ENCODE measurements around the gene AKAP6. TPM values are rescaled to one million over a fixed set of nuclear protein-coding genes. Genes with fewer than 3 reads are reported as not detected.

The AKAP6 gene
- total RNA-seq, 6 experiments from 2014 or later: 1.7 to 9.6 (median 4.3) TPM

- intact Hi-C loops (cut with DNase I): no loop called here
- no peaks in the 10 kb centered on the region for H3K36me3 ChIP-seq
- H3K4me3 ChIP-seq: no peak overlapping the region
- H3K27me3 ChIP-seq: no peaks in the 10 kb centered on the region
- no peak overlapping the region for H3K27ac ChIP-seq
- ATAC-seq (no peak), DNase-seq (no peak)
- no peaks in the 10 kb centered on the region for H3K4me1 ChIP-seq
- H3K9me3 ChIP-seq: no peaks in the 10 kb centered on the region
- TF ChIP-seq POLR2A (IDR thresholded peaks at IDR 0.05): no peak
- TF ChIP-seq CTCF (IDR thresholded peaks at IDR 0.05): no peak
Observed at GRCh38 chr14:32816588-32816987, 487.5 kb downstream of the AKAP6 start.

- DNase-seq: no peak
- H3K27ac ChIP-seq: no peak overlapping the region
- H3K9me3 ChIP-seq: no peaks in the 10 kb centered on the region
- no peaks in the 10 kb centered on the region for H3K4me1 ChIP-seq
- H3K27me3 ChIP-seq: no peaks in the 10 kb centered on the region
- TF ChIP-seq CTCF (IDR thresholded peaks at IDR 0.05) (no peak), POLR2A (IDR thresholded peaks at IDR 0.05) (no peak)
- ATAC-seq: no peak
- WGBS (ENCODE audit: insufficient coverage, low coverage, low lambda C conversion rate, missing lambda C conversion rate): 64% methylated on average over 2 of the region's 2 CpGs
- H3K4me3 ChIP-seq: no peak overlapping the region
- no peaks in the 10 kb centered on the region for H3K36me3 ChIP-seq
- intact Hi-C loops (cut with DNase I): no loop called here
Observed at GRCh38 chr14:32817780-32818179, 488.7 kb downstream of the AKAP6 start.

GRCh38 chr14:32818581-32818980 is 489.5 kb downstream of the AKAP6 start:
- 76% methylated on average over 4 of the region's 4 CpGs for WGBS (ENCODE audit: insufficient coverage, low coverage, low lambda C conversion rate, missing lambda C conversion rate)

GRCh38 chr14:32820181-32820580 is 491.1 kb downstream of the AKAP6 start:
- ATAC-seq (no peak), DNase-seq (no peak)
- WGBS (ENCODE audit: insufficient coverage, low coverage, low lambda C conversion rate, missing lambda C conversion rate): 100% methylated on average over 1 of the region's 1 CpG
- intact Hi-C loops (cut with DNase I): no loop called here
- Histone ChIP-seq H3K27ac (no peak overlapping the region), H3K4me3 (no peak overlapping the region), H3K36me3 (no peaks in the 10 kb centered on the region), H3K27me3 (no peaks in the 10 kb centered on the region), H3K9me3 (no peaks in the 10 kb centered on the region), H3K4me1 (no peaks in the 10 kb centered on the region)
- TF ChIP-seq CTCF (IDR thresholded peaks at IDR 0.05): no peak
- TF ChIP-seq POLR2A (IDR thresholded peaks at IDR 0.05): no peak

More at GRCh38 chr14:32818581-32818980, 489.5 kb downstream of the AKAP6 start:
- no peaks in the 10 kb centered on the region for H3K9me3 ChIP-seq
- H3K27ac ChIP-seq: no peak overlapping the region
- intact Hi-C loops (cut with DNase I): no loop called here
- H3K4me3 ChIP-seq: no peak overlapping the region
- no peak for ATAC-seq
- H3K36me3 ChIP-seq: no peaks in the 10 kb centered on the region
- H3K4me1 ChIP-seq: no peaks in the 10 kb centered on the region
- TF ChIP-seq CTCF (IDR thresholded peaks at IDR 0.05) (no peak), POLR2A (IDR thresholded peaks at IDR 0.05) (no peak)
- H3K27me3 ChIP-seq: no peaks in the 10 kb centered on the region
- DNase-seq: no peak

- Histone ChIP-seq H3K4me1 (no peaks in the 10 kb centered on the region), H3K9me3 (no peaks in the 10 kb centered on the region), H3K36me3 (no peaks in the 10 kb centered on the region), H3K27me3 (no peaks in the 10 kb centered on the region), H3K4me3 (no peak overlapping the region), H3K27ac (no peak overlapping the region)
- TF ChIP-seq CTCF (IDR thresholded peaks at IDR 0.05) (no peak), POLR2A (IDR thresholded peaks at IDR 0.05) (no peak)
- DNase-seq (no peak), ATAC-seq (no peak)
- intact Hi-C loops (cut with DNase I): no loop called here
Observed at GRCh38 chr14:32820682-32821081, 491.6 kb downstream of the AKAP6 start.

Measured in right lobe of liver (tissue), 6 donors.